COLO829 (cell line): ENCODE results near the gene TUG1.

ENCODE experiments used
- DNase-seq: peaks from one replicate; pipeline ENCODE4 v3.0.0; 2012; ENCODE audit warnings: low spot score

TUG1 gene

DNA sequence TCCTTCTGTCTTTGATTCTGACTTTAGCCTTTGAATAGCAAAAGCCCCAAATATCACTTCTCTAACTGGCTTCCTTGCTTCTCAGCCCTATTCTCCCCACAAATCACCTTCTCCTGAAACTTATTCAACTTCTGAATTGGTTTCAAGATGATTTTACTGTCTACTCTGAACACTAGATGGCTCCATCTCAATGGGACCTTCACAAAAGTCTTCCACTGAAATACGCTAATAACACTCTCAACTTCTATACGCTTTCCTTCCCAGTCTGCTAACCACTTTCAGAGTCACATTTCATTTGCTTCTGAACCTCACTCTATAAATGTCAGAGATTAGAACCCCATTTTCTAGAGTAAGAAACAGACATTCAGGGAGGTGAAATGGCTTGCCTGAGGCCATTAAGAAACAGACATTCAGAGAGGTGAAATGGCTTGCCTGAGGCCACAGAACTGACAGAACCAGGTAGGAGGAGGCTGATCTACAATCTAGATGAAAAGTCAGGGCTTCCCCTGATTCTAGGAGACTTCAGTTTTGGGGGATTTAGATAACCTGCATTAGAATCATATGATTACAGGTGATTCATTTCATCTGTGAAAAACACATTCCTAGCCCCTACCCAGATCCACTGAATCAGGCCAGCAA lies 21.1 kb upstream of the TUG1 start:
- peak; percentile 62 for DNase-seq

- no peak for DNase-seq
These were observed 20.1 kb upstream of the TUG1 start for GRCh38 chr22:30948930-30949342.

DNA sequence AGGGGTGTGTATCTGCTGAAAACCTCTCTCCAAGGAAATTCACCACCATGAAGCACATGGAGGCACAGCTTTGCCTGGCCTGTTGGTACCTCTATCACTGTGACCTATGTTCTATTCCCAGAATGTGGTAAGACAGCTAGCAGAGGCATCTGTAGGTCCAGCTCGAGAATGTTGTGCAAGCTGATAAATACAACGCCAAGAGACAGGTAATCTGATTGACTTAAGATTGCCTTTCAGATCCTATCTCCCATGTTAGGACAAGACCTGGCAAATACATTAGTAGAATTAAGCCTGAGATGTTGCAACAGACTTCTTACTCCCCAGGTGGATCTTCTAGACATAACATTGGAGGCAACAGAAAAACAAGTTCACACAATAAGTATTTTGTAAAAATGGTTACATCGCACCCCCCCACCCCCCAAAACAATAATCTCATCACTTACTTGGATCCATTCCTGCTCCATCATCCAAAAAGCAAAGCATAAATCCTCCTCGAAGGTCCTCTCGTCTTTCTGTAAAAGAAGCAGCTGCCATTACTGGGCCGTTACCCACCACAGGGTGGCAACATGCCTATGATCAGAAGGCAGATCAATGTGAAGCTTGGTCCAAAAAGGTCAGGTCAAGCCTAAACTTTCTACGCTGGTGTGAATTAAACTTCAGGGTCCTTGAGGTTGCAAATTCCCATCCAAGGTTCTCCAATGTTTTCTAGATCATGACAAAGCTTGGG lies 19.0 kb upstream of the TUG1 start:
- no peak for DNase-seq

GRCh38 chr22:30953206-30953605 lies 15.9 kb upstream of the TUG1 start:
- DNase-seq = no peak

GRCh38 chr22:30955153-30955552 lies 13.9 kb upstream of the TUG1 start:
- DNase-seq = no peak

- DNase-seq = no peak
These were observed 4.2 kb upstream of the TUG1 start for GRCh38 chr22:30964858-30965257.

DNA sequence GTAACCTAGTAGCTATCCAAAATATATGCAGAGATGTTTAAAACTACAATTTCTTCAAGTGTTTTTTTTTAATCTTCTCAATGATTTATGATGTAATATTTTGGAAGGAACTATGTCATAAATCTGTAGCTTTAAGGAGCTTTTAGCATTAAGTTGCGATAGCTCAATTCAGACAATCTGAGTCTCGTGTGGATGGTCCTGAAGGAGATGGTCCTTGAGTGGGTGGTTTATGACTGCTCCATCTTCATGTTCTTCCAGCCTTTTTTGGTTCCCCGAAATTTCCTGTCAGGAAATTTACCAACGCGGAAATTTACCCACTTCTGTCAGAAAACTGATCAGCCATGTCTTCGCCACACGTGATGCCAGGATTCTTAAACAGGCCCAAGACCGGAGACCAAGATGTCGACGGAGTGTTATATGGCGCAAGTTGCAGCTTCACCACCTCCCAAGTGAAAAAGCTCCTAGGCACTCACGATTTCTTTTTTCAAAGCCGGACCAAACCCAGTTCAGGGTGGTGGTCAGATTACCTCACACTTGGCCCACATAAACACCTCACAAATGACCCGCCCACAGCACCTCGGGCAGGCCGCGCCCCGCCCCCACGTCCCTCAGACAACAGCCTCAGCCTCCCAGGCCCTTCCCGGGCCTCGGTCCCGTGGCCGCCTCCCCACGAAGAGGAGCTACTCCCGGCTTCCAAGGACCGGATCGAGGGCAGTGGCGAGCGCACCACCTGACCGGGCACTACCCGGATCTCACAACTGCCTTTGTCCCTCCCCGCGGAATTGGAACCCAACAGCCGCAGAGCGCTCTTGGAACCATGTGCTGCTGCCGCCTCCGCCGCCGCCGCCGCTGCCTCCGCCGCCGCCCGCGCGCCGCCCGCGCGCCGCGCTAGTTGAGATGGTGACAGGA lies 796 bp upstream of the TUG1 start, which contains the start of gene MORC2:
MORC2 (minus strand) TSS at position 760 of the 909 bp plus-strand sequence. CDS start 885 bp downstream, outside the sequence.
- peak; percentile 28 for DNase-seq

DNA sequence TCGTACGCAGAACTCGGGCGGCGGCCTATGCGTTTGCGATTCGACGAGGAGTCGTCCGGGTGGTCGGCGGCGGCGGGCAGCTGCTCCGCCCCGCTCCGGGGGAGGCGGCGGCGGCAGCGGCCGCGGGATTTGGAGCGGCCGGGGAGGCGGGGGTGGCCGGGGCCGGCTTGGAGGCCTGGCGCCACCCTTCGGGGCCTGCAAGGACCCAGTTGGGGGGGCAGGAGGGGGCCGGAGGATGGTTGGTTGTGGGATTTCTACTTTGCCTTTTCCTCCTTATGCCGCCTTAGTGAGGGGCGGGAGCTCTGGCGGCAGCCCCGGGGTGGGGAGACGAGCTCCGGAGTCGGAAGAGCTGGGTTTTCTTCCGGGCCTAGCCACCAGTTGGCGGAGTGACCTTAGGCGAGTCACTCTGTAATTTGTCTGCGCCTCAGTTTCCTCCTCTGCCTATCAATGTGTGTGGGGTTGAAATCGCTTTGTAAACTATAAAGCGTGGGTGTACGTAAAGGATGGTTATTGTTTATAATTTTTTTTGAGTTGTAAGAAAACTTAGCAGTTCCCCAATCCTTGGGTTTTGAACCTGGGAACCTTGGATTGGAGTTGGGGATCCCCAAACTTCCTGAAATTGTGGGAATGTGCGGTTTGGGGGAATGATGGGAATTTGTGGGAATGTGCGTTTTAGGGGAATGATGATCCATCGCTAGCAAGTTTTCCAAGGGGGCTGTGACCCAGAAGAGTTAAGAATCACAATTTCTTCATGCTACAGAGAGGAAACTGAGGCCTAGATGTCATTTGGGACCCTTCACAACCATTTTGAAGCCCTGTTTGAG lies 679 bp downstream of the TUG1 start:
- DNase-seq = peak; percentile 26

GRCh38 chr22:30970356-30970746 lies 1.3 kb downstream of the TUG1 start:
- no peak for DNase-seq

GRCh38 chr22:30978304-30978962 lies 9.4 kb downstream of the TUG1 start:
- no peak for DNase-seq

DNA sequence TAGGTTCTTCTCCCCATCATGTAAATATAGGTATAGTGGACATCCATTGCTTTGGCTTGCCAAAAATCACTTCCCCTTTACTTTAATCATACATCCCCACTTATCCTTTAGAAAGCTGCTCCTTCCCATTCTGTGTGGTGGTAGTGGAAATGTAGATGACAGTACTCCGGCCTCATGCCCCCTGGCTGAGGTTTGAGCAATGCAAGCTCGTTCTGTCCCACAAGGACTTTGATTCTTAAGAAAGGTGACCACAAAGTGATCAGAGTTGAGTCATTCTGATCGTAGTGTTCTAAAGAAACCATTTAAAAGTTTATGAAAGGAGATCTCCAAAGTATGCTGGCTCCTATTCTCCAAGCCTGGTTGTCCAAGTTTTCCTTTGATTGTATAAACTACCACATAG lies 10.9 kb downstream of the TUG1 start:
- DNase-seq = no peak

GRCh38 chr22:30982512-30982911 lies 13.4 kb downstream of the TUG1 start:
- DNase-seq = no peak

- DNase-seq = no peak
These were observed 15.3 kb downstream of the TUG1 start for GRCh38 chr22:30984317-30984716.

GRCh38 chr22:30985561-30986208 lies 16.6 kb downstream of the TUG1 start:
- no peak for DNase-seq

GRCh38 chr22:30989474-30989873 lies 20.4 kb downstream of the TUG1 start:
- no peak for DNase-seq

- DNase-seq = no peak
These were observed 21.6 kb downstream of the TUG1 start for GRCh38 chr22:30990690-30991089.

DNA sequence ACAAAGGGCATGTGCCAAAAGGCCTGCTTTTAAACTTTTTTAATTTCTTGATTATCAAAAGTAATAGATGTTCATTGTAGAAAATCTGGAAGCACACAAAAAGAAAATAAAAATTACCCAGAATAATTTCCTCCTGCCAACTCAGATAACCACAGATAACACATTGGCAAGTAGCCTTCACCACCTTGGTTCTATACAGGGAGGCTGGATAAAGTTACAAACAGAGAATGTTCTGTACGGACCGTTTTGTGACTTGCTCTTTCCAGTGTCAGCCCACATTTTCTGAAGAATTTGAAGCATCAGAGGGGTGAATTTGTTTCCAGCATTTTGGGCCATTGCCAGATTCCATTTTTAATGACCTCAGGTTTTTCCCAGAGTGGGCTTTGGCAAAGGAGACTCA lies 23.5 kb downstream of the TUG1 start:
- DNase-seq = no peak

- no peak for DNase-seq
These were observed 25.9 kb downstream of the TUG1 start for GRCh38 chr22:30994960-30995359.

DNA sequence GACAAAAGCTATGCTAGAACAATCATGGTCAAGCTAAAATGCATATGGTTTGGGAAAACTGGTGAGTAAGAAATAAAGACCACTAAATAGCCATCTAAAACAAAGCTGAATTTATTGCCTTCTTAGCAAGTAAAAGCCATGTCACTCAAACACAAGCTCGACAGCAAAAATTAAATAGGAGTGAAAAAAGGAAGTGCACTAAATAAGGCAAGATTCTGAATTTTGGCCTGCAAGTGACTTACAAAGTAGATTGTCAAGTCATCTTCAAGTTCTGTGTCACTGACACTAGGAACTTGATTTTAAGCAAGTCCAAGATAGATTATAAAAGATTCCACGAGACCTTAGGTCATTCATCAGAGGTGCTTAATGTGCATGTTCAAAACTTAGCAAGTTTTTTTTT lies 27.4 kb downstream of the TUG1 start:
- DNase-seq = no peak

- DNase-seq = no peak
These were observed 29.3 kb downstream of the TUG1 start for GRCh38 chr22:30998329-30998728.
